ENCODE measurements around the gene FGF7.

DNA sequence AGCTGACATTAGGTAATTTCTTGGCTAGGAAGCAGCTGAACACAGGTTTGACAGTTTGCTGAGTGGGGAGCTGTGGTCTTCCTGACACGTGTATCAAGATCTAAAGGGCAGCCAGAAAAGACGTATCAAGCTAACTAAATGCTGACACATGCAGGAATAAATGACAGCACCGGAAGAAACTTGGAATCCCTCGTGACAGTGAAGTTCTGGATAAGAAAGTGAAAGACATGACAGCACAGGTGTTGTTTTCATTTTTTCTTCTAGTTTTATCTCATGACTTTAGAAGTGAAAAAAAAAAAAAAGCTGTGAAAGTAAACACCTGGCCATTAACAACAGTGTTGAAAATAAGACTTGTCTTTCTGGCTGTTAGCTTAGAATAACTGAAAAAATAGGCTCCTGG is 48.7 kb downstream of the FGF7 start:
- TF ChIP-seq, protein P1, sequence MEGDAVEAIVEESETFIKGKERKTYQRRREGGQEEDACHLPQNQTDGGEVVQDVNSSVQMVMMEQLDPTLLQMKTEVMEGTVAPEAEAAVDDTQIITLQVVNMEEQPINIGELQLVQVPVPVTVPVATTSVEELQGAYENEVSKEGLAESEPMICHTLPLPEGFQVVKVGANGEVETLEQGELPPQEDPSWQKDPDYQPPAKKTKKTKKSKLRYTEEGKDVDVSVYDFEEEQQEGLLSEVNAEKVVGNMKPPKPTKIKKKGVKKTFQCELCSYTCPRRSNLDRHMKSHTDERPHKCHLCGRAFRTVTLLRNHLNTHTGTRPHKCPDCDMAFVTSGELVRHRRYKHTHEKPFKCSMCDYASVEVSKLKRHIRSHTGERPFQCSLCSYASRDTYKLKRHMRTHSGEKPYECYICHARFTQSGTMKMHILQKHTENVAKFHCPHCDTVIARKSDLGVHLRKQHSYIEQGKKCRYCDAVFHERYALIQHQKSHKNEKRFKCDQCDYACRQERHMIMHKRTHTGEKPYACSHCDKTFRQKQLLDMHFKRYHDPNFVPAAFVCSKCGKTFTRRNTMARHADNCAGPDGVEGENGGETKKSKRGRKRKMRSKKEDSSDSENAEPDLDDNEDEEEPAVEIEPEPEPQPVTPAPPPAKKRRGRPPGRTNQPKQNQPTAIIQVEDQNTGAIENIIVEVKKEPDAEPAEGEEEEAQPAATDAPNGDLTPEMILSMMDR (IDR thresholded peaks at IDR 0.05; ENCODE audit: insufficient read depth, low read depth, low read length), result no peak
- TF ChIP-seq EZH2 (IDR thresholded peaks at IDR 0.05; ENCODE audit: insufficient read depth, low read length), result no peak

Data from astrocyte (in vitro differentiated cells and primary cell).